Measurements from ENCODE around the gene GNAI1.

The GNAI1 gene

DNA sequence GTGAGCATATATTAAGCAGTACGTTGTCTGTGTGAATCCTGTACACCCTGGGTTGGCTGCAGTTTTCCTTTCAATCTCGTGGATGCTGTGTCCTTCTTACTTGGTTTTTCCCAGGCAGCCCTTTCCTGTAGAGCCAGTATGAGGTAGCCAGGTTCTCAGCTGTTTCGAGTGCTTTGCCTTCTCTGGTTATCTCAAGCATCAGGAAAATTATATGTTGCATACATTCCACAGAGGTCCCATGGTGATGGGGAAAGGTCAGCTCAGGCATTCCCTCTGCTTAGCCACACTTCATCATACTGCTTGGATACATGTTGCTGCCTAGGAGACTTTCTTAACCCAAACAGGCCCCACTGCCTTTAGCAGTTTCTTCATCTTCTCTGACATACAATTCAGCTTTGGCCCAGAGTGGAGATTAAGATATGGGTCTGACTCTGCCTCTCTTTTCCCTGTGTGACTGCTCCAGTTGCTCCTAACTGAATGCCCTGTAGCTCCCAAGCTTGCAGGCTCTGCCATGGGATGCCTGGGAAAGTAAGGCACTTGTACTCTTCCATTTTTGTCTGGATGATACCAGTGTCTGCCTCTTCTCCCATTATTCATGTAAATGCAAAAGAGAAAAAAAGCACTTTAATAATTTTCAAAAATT lies 11.3 kb downstream of the GNAI1 start:
- no peaks in the 10 kb centered on the region for H3K9me3 ChIP-seq (replicated peaks; ENCODE audit: insufficient read depth, low read length)
- H3F3A ChIP-seq (ENCODE audit: insufficient read depth, low read length) = 0 out of 2 replicates have a peak, but pooled peaks cover 1% of the 10 kb centered on the region
- no peak overlapping the region for H3K27ac ChIP-seq (ENCODE audit: low read length)
- TF ChIP-seq EZH2phosphoT487 (IDR thresholded peaks at IDR 0.05; ENCODE audit: low read length) (no peak), EZH2 (optimal IDR thresholded peaks at IDR 0.05; ENCODE audit: low read depth, low read length) (no peak)
- TF ChIP-seq, protein P1, sequence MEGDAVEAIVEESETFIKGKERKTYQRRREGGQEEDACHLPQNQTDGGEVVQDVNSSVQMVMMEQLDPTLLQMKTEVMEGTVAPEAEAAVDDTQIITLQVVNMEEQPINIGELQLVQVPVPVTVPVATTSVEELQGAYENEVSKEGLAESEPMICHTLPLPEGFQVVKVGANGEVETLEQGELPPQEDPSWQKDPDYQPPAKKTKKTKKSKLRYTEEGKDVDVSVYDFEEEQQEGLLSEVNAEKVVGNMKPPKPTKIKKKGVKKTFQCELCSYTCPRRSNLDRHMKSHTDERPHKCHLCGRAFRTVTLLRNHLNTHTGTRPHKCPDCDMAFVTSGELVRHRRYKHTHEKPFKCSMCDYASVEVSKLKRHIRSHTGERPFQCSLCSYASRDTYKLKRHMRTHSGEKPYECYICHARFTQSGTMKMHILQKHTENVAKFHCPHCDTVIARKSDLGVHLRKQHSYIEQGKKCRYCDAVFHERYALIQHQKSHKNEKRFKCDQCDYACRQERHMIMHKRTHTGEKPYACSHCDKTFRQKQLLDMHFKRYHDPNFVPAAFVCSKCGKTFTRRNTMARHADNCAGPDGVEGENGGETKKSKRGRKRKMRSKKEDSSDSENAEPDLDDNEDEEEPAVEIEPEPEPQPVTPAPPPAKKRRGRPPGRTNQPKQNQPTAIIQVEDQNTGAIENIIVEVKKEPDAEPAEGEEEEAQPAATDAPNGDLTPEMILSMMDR (IDR thresholded peaks at IDR 0.05; ENCODE audit: low read length) = no peak
- H3K4me2 ChIP-seq (ENCODE audit: low read depth, low read length) = no peak overlapping the region
- H3K9me2 ChIP-seq (replicated peaks; ENCODE audit: insufficient read depth, low read length) = no peaks in the 10 kb centered on the region
- H2AFZ ChIP-seq (ENCODE audit: low read length) = no peak overlapping the region
- no peaks in the 10 kb centered on the region for H3K36me3 ChIP-seq (replicated peaks; ENCODE audit: insufficient read depth, low read length)
- no peak overlapping the region for H3K4me3 ChIP-seq (ENCODE audit: low read length)
- DNase-seq = no peak
- H3K4me1 ChIP-seq (ENCODE audit: low read length) = peaks cover 3% of the 10 kb centered on the region; the same call in 1 of the 2 replicates
- peaks cover 25% of the 10 kb centered on the region for H4K20me1 ChIP-seq (ENCODE audit: insufficient read depth, low read length)
- H3K79me2 ChIP-seq (ENCODE audit: low read length) = peaks cover 92% of the 10 kb centered on the region
- H3K9ac ChIP-seq (ENCODE audit: low read length) = no peak overlapping the region
- no peaks in the 10 kb centered on the region for H3K27me3 ChIP-seq (replicated peaks; ENCODE audit: insufficient read depth, low read length)

DNA sequence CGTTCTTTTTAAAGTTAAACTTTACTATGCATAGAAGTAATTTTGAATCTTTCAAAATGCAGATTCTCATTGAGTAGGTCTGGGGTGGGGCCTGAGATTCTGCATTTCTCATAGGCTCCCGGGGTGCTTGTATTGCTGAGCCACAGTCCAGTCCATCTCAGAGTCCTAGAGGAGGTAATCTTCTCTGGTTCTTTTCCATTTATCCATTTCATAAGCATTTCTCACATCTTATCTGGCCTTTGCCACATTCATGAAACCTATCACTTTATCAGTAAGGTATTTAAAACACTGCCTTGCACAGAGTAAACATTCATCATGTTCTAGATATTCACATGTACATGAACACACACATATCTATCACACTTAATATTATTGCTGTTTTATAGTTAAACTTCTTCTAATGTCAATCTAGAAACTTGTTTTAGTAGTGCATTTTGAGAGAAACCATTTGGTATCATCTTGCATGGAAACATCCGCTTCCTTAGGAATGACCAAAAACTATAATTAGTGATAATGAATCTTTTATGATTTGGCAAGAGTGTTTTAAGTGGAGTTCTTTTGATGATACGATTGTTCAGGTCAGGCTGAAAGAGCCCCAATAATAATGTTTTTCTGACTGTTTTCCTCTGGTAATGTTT lies 12.0 kb downstream of the GNAI1 start:
- H3K4me2 ChIP-seq (ENCODE audit: low read depth, low read length) = no peak overlapping the region
- peaks cover 8% of the 10 kb centered on the region; the same call in 1 of the 2 replicates for H3K4me1 ChIP-seq (ENCODE audit: low read length)

DNA sequence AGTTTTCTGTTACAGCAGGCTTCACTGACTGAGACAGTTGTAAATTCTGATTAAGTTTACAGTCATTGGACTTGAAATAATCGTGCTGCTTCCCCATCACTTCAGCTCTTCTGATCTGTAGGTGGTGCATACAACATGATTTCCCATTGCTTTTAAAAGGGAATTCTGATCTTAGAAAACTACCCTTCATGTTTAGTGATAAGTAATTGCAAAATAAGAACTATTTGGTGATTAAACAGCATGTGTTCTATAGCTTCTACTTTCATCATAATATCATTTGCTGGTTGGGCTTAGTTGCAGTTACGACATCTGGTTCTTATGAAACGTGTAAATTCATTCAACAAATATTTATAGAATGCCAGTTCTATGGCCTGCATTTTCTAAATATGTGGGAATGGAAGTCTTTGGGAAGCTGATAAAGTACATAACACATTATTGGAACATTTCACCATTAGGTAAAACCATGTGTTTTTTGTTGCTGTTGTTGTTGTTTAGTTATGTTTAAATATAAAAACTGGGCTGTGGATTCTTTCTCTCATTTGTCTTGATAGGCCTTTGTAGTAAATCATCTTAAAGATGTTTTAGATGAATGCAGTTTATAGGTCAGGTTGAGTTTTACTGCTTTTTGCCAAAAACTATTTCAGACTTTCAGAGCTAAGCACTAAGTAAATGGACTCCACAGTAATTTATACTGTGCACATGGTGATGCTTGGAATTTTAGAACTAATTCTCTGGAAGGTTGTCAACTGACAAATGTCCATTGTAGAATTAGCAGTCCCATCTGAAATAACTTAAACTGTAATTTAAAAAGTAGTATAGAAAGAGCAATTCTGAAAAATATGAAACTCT lies 13.1 kb downstream of the GNAI1 start:
- Histone ChIP-seq H3F3A (ENCODE audit: insufficient read depth, low read length) (0 out of 2 replicates have a peak, but pooled peaks cover 3% of the 10 kb centered on the region), H3K4me2 (ENCODE audit: low read depth, low read length) (no peak overlapping the region), H3K27ac (ENCODE audit: low read length) (no peak overlapping the region), H3K36me3 (replicated peaks; ENCODE audit: insufficient read depth, low read length) (no peaks in the 10 kb centered on the region), H3K4me3 (ENCODE audit: low read length) (no peak overlapping the region), H3K9me2 (replicated peaks; ENCODE audit: insufficient read depth, low read length) (no peaks in the 10 kb centered on the region), H3K79me2 (ENCODE audit: low read length) (peaks cover 87% of the 10 kb centered on the region), H3K9me3 (replicated peaks; ENCODE audit: insufficient read depth, low read length) (no peaks in the 10 kb centered on the region), H3K27me3 (replicated peaks; ENCODE audit: insufficient read depth, low read length) (no peaks in the 10 kb centered on the region), H2AFZ (ENCODE audit: low read length) (no peak overlapping the region), H4K20me1 (ENCODE audit: insufficient read depth, low read length) (peaks cover 27% of the 10 kb centered on the region), H3K9ac (ENCODE audit: low read length) (no peak overlapping the region), H3K4me1 (ENCODE audit: low read length) (peaks cover 8% of the 10 kb centered on the region; the same call in 1 of the 2 replicates)
- TF ChIP-seq EZH2phosphoT487 (IDR thresholded peaks at IDR 0.05; ENCODE audit: low read length) = no peak
- TF ChIP-seq EZH2 (optimal IDR thresholded peaks at IDR 0.05; ENCODE audit: low read depth, low read length) = no peak
- TF ChIP-seq, protein P1 (IDR thresholded peaks at IDR 0.05; ENCODE audit: low read length) = no peak
- DNase-seq = no peak

More for the DNA sequence above, 12.0 kb downstream of the GNAI1 start:
- no peaks in the 10 kb centered on the region for H3K9me2 ChIP-seq (replicated peaks; ENCODE audit: insufficient read depth, low read length)
- H3K4me3 ChIP-seq (ENCODE audit: low read length) = no peak overlapping the region
- H3K9ac ChIP-seq (ENCODE audit: low read length) = no peak overlapping the region
- H3K9me3 ChIP-seq (replicated peaks; ENCODE audit: insufficient read depth, low read length) = no peaks in the 10 kb centered on the region
- no peaks in the 10 kb centered on the region for H3K36me3 ChIP-seq (replicated peaks; ENCODE audit: insufficient read depth, low read length)
- no peak overlapping the region for H3K27ac ChIP-seq (ENCODE audit: low read length)
- H3F3A ChIP-seq (ENCODE audit: insufficient read depth, low read length) = 0 out of 2 replicates have a peak, but pooled peaks cover 3% of the 10 kb centered on the region
- no peak for TF ChIP-seq EZH2 (optimal IDR thresholded peaks at IDR 0.05; ENCODE audit: low read depth, low read length)
- TF ChIP-seq, protein P1 (IDR thresholded peaks at IDR 0.05; ENCODE audit: low read length) = no peak
- TF ChIP-seq EZH2phosphoT487 (IDR thresholded peaks at IDR 0.05; ENCODE audit: low read length) = no peak
- no peak overlapping the region for H2AFZ ChIP-seq (ENCODE audit: low read length)
- H4K20me1 ChIP-seq (ENCODE audit: insufficient read depth, low read length) = peaks cover 27% of the 10 kb centered on the region
- peaks cover 87% of the 10 kb centered on the region for H3K79me2 ChIP-seq (ENCODE audit: low read length)
- H3K27me3 ChIP-seq (replicated peaks; ENCODE audit: insufficient read depth, low read length) = no peaks in the 10 kb centered on the region
- no peak for DNase-seq
